K562 (cell line): ENCODE data around the gene PLCB1. TPM values are rescaled to one million over a fixed set of nuclear protein-coding genes. Genes with fewer than 3 reads are reported as not detected.

Source experiments
- ATAC-seq: fragments of 200-7000 bp; cut with Tn5 transposase; 3 replicates; pipeline ENCODE4 v1.9.1; 2020; ENCODE audit warnings: moderate library complexity
- BruUV-seq: library from RNA; stranded (reverse); fragments of 400-500 nt; replicated peaks from 2 replicates; lab custom pipeline; 2021; lab: Mats Ljungman, UMichigan
- CTCF ChIA-PET: fragments of 300-600 bp; formaldehyde crosslinking; extraction: SDS; loops from one replicate; lab custom pipeline; 2021; ENCODE audit warnings: low intra/inter-chr PET ratio; lab: Yijun Ruan, JAX
- POLR2A ChIA-PET: fragments of 300-600, 350-650 bp; sonication (Branson Sonifier 250); formaldehyde crosslinking; extraction: SDS; loops from one replicate; lab custom pipeline; 2021; ENCODE audit warnings: antibody characterized with exemption, inconsistent platforms; lab: Yijun Ruan, JAX
- DNase-seq, 4 experiments: peaks; one replicate each; pipeline versions ENCODE4 v3.0.0 to v3.0.0-alpha.2; 2011 to 2018; ENCODE audit warnings: low spot score in 3 of 4, mixed read lengths in 3 of 4; ENCODE audit errors: extremely low read depth in 1 of 4
- FAIRE-seq: peaks from 2 replicates; lab custom pipeline; 2011; peaks lifted over from hg19 to GRCh38; lab: Jason Lieb, UNC
- H2AFZ ChIP-seq: 2 replicates; pipeline ENCODE4 v1.6.0; 2011; ENCODE audit warnings: low read depth, low read length, control low read depth, inconsistent platforms
- H3K27ac ChIP-seq: fragments of 200-600 bp; 3 replicates; pipeline ENCODE4 v1.8.0; 2011; ENCODE audit warnings: low read depth, mild to moderate bottlenecking, control low read depth, inconsistent platforms, low read length, moderate library complexity, mixed read lengths; ENCODE audit errors: extremely low read depth
- H3K27me3 ChIP-seq, 2 experiments: fragments of 300-600 bp in 1 of 2; 2 replicates in 1 of 2; 3 replicates in 1 of 2; pipeline versions ENCODE4 v1.6.0 to v1.8.0; 2011; ENCODE audit warnings: inconsistent platforms in 2 of 2, low read length in 2 of 2, mild to moderate bottlenecking in 1 of 2, mixed read lengths in 1 of 2, moderate library complexity in 1 of 2; ENCODE audit not compliant: control insufficient read depth in 2 of 2, insufficient read depth in 2 of 2
- H3K36me3 ChIP-seq: fragments of 300-600 bp; 3 replicates; pipeline ENCODE4 v1.8.0; 2011; ENCODE audit warnings: mild to moderate bottlenecking, low read length, inconsistent platforms; ENCODE audit not compliant: control insufficient read depth, insufficient read depth
- H3K4me1 ChIP-seq, 2 experiments: fragments of 200-600 bp in 1 of 2; replicated peaks in 1 of 2; 2 replicates in 1 of 2; 3 replicates in 1 of 2; pipeline versions ENCODE4 v1.5.1 to v1.8.0; 2011; ENCODE audit warnings: inconsistent platforms in 2 of 2, low read length in 2 of 2, mild to moderate bottlenecking in 1 of 2, mixed read lengths in 1 of 2, moderate library complexity in 1 of 2; ENCODE audit not compliant: control insufficient read depth in 2 of 2, insufficient read depth in 2 of 2
- H3K4me2 ChIP-seq: 2 replicates; pipeline ENCODE4 v1.6.1; 2011; ENCODE audit warnings: low read length, control low read depth, inconsistent platforms, mixed read lengths; ENCODE audit not compliant: insufficient read depth
- H3K4me3 ChIP-seq: fragments of 200-600 bp; sonication (generic), shearing (Covaris generic); 2 replicates; pipeline ENCODE4 v1.5.1; 2016; ENCODE audit warnings: control low read depth, inconsistent platforms
- H3K79me2 ChIP-seq: fragments of 200-600 bp; 3 replicates; pipeline ENCODE4 v1.8.0; 2011; ENCODE audit warnings: low read length, inconsistent platforms; ENCODE audit not compliant: control insufficient read depth, insufficient read depth
- H3K9ac ChIP-seq, 2 experiments: 2 replicates each; pipeline versions ENCODE4 v1.6.0 to v1.6.1; 2011; ENCODE audit warnings: low read depth in 2 of 2, low read length in 2 of 2, control low read depth in 1 of 2, inconsistent platforms in 1 of 2, mild to moderate bottlenecking in 1 of 2, mixed read lengths in 1 of 2; ENCODE audit not compliant: insufficient read depth in 1 of 2
- H3K9me1 ChIP-seq: one replicate; pipeline ENCODE4 v1.6.0; 2011; ENCODE audit warnings: inconsistent platforms, mild to moderate bottlenecking, low read length, moderate library complexity; ENCODE audit not compliant: control insufficient read depth, insufficient read depth
- H3K9me3 ChIP-seq: replicated peaks from 2 replicates; pipeline ENCODE4 v1.5.1; 2011; ENCODE audit warnings: low read depth, low read length, inconsistent platforms; ENCODE audit not compliant: control insufficient read depth, insufficient read depth
- H4K20me1 ChIP-seq: replicated peaks from 2 replicates; pipeline ENCODE4 v1.6.1; 2011; ENCODE audit warnings: low read length, inconsistent platforms, mixed read lengths; ENCODE audit not compliant: control insufficient read depth, insufficient read depth
- CCAR2 ChIP-seq: fragments of 200-400 bp; formaldehyde crosslinking; IDR thresholded peaks from 2 replicates; pipeline ENCODE4 v1.6.1; 2017; ENCODE audit warnings: mild to moderate bottlenecking, low read depth, low read length
- CTCF ChIP-seq, 3 experiments: IDR thresholded peaks in 2 of 3; conservative IDR thresholded peaks in 1 of 3; 2 replicates each; pipeline ENCODE4 v1.5.1; 2011 to 2012; ENCODE audit warnings: low read length in 3 of 3, mild to moderate bottlenecking in 3 of 3, control low read depth in 2 of 3, improper control_type of control experiment in 1 of 3, inconsistent platforms in 1 of 3, low read depth in 1 of 3, mixed read lengths in 1 of 3, moderate library complexity in 1 of 3; ENCODE audit not compliant: insufficient read depth in 2 of 3
- NKRF ChIP-seq: fragments of 450-650 bp; IDR thresholded peaks from 2 replicates; pipeline ENCODE4 v1.6.1; 2016; ENCODE audit warnings: borderline replicate concordance
- REST ChIP-seq, 2 experiments: fragments of 450-650 bp; formaldehyde crosslinking in 1 of 2; IDR thresholded peaks; 2 replicates each; pipeline versions ENCODE4 v1.4.0 to v1.6.1; 2014 to 2020; ENCODE audit warnings: mild to moderate bottlenecking in 2 of 2, borderline replicate concordance in 1 of 2, low read depth in 1 of 2
- RNF2 ChIP-seq: sonication (generic); IDR thresholded peaks from 2 replicates; pipeline ENCODE4 v1.6.1; 2016
- STAG1 ChIP-seq: sonication (generic); formaldehyde crosslinking; IDR thresholded peaks from 2 replicates; pipeline ENCODE4 v1.5.0; 2020; ENCODE audit warnings: missing genetic modification reagents, borderline replicate concordance
- WGBS: fragments of 100-300 bp; shearing (Covaris generic); methylation state at CpG from one replicate; pipeline ENCODE4 v1.1.6; 2016; ENCODE audit warnings: low coverage, mixed read lengths; ENCODE audit not compliant: insufficient coverage; ENCODE audit errors: missing lambda C conversion rate; 5-methylcytosine and 5-hydroxymethylcytosine counted together
- in situ Hi-C: fragments of 300-500 bp; cut with MboI; formaldehyde crosslinking; loops from 4 replicates; pipeline ENCODE4 v1.15.0; 2018; ENCODE audit warnings: inconsistent platforms, mixed read lengths
- intact Hi-C: fragments of 100-400 bp; cut with micrococcal nuclease; formaldehyde crosslinking; loops from 2 replicates; pipeline ENCODE4 v1.14.2; 2022
- polyA plus RNA-seq, 8 experiments: library from polyadenylated mRNA; depleted of rRNA in 4 of 8; stranded (reverse) in 5 of 8; unstranded in 3 of 8; fragments of >200 nt; fragmentation: Nextera tagmentation in 2 of 8; fragmentation: Illumina TruSeq in 1 of 8; extraction: Ambion mirVana in 2 of 8; extraction: Trizol in 1 of 8; gene quantifications; 2 replicates each; pipeline versions ENCODE4 v1.2.1 to v1.2.3, GENCODE V29; 2011 to 2014; ENCODE audit warnings: inconsistent platforms in 1 of 8, missing spikeins in 1 of 8
- total RNA-seq, 7 experiments: library from RNA; depleted of rRNA in 6 of 7; stranded (reverse); fragments of >200 nt in 6 of 7; fragmentation: Illumina TruSeq in 2 of 7; extraction: Trizol in 2 of 7; gene quantifications; 2 replicates each; pipeline versions ENCODE4 v1.2.1 to v1.2.3, GENCODE V29; 2011 to 2021; ENCODE audit warnings: low replicate concordance in 1 of 7

Gene PLCB1
- total and polyA plus RNA-seq, 9 of the 15 experiments (the other 6 are each of a cell fraction or from before 2014, with no cell fraction given) = 0.34 to 3.1 (median 1.3) TPM

- TF ChIP-seq CCAR2 = no peak
Measured at GRCh38 chr20:8721098-8721497, 589.0 kb downstream of the PLCB1 start (continued).

GRCh38 chr20:8722277-8722928 is 590.3 kb downstream of the PLCB1 start:
- no peaks in the 10 kb centered on the region for H3K4me1 ChIP-seq
- FAIRE-seq (peak; percentile 63), DNase-seq (peak; percentile 33 to 60 (median 40)), ATAC-seq (peak; percentile 87)
- no peaks in the 10 kb centered on the region for H3K9me1 ChIP-seq
- intact Hi-C loops = loop anchor here (2.0 to 5.0 kb wide), 4 partner anchors 680 to 1955 kb away; partner anchors contain the start of gene BMP2
- H4K20me1 ChIP-seq = no peaks in the 10 kb centered on the region
- no peak overlapping the region for H2AFZ ChIP-seq
- WGBS = 3% methylated on average over 8 of the region's 8 CpGs
- H3K9ac ChIP-seq = no peak overlapping the region
- H3K4me2 ChIP-seq = no peak overlapping the region
- no peaks in the 10 kb centered on the region for H3K9me3 ChIP-seq
- in situ Hi-C loops = loop anchor here (25.0 kb wide), 2 partner anchors 685 to 785 kb away; partner anchors contain the start of gene HAO1
- ChIA-PET POLR2A (interaction anchor here (0.6 kb wide), 2 partner anchors 388 to 778 kb away, joined by 3 read pairs; no protein-coding TSS in a partner anchor), CTCF (interaction anchor here (0.5 to 1.3 kb wide), 4 partner anchors 679 to 1201 kb away, joined by 4 to 8 read pairs (median 4); no protein-coding TSS in a partner anchor)
- no peaks in the 10 kb centered on the region for H3K36me3 ChIP-seq
- no peak overlapping the region for H3K27ac ChIP-seq
- no TSS peak for BruUV-seq
- H3K79me2 ChIP-seq = no peaks in the 10 kb centered on the region
- no peaks in the 10 kb centered on the region for H3K27me3 ChIP-seq
- no peak overlapping the region for H3K4me3 ChIP-seq
- TF ChIP-seq NKRF (no peak), RNF2 (no peak), CTCF (IDR thresholded peaks at IDR 0.05 in 2 of 3, conservative IDR thresholded peaks at IDR 0.05 in 1 of 3; ENCODE audit: insufficient read depth in 2 of 3, low read depth in 1 of 3, low read length in 3 of 3) (peak; percentile 65 to 74 (median 67)), STAG1 (CRISPR knock-in tag) (peak; percentile 69; the same call in 1 of the 2 replicates), REST (IDR thresholded peaks at IDR 0.05; ENCODE audit: borderline replicate concordance) (peak; percentile 28; the same call in 1 of the 2 replicates), REST (CRISPR knock-in tag; IDR thresholded peaks at IDR 0.05; ENCODE audit: low read depth) (no peak)
